HG03575 (cell line): ENCODE results near the gene BOD1.

Experiments used
- ATAC-seq: cut with Tn5 transposase; IDR thresholded peaks from one replicate; pipeline ENCODE4 v1.9.1; 2021; ENCODE audit not compliant: unreplicated experiment, insufficient number of reproducible peaks, low FRiP score; ENCODE audit errors: extremely low read depth

Gene BOD1

DNA sequence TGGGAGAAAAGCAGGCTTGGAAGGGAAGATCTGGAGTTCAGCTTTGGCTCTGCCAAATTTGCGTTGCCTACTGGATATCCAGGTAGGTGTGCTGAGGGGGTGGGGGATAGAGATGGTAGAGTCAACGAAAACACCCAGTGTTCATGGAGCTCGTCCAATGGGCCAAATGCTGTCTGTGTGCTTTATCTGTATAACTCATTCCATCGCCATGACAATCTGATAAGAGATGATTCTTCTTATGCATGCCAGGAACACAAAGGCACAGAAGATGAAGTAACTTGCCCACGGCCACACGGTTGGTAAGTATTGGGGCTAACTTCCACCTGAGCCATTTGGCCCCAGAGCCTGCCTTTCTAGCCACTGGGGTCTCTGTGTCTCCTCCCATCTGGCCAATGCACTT is 53.2 kb downstream of the BOD1 start:
- no peak for ATAC-seq

- ATAC-seq: no peak
Observed at GRCh38 chr5:173562451-173562850, 54.0 kb downstream of the BOD1 start.
